Cardiac fibroblast (primary cell): ENCODE measurements around the gene MRPL52.

Experiments
- DNase-seq, 2 donors: peaks; one replicate each; pipeline versions ENCODE4 v3.0.0 to v3.0.0-alpha.2; 2010; ENCODE audit warnings: low read depth in 2 of 2
- H3K4me3 ChIP-seq, 2 donors: replicated peaks in 1 of 2; 1 replicate in 1 of 2; 2 replicates in 1 of 2; pipeline ENCODE4 v1.5.1; 2011; ENCODE audit warnings: low read depth in 2 of 2, low read length in 2 of 2, mild to moderate bottlenecking in 2 of 2, moderate library complexity in 1 of 2
- CTCF ChIP-seq: IDR thresholded peaks from one replicate; pipeline ENCODE4 v1.5.1; 2011; ENCODE audit warnings: low read depth, mild to moderate bottlenecking, low read length, inconsistent platforms

Gene MRPL52

GRCh38 chr14:22872033-22872832 lies 42.5 kb downstream of the MRPL52 start:
- DNase-seq, result peak; percentile 86 to 87
- peak; percentile 97 for TF ChIP-seq CTCF
- H3K4me3 ChIP-seq, result peak overlapping the region; percentile 63 to 87

- DNase-seq, result peak in 1 of 2 donors; percentile 39
- peak overlapping the region; percentile 63 to 87 for H3K4me3 ChIP-seq
- TF ChIP-seq CTCF, result no peak
Observed at GRCh38 chr14:22872833-22873520, 43.3 kb downstream of the MRPL52 start.

GRCh38 chr14:22875003-22875747 lies 45.5 kb downstream of the MRPL52 start:
- TF ChIP-seq CTCF, result no peak
- H3K4me3 ChIP-seq, result no peak overlapping the region
- no peak for DNase-seq

GRCh38 chr14:22875748-22876319 lies 46.1 kb downstream of the MRPL52 start:
- DNase-seq, result no peak
- no peak overlapping the region for H3K4me3 ChIP-seq
- no peak for TF ChIP-seq CTCF

- DNase-seq, result no peak
- no peak overlapping the region for H3K4me3 ChIP-seq
- no peak for TF ChIP-seq CTCF
Observed at GRCh38 chr14:22877000-22877501, 47.4 kb downstream of the MRPL52 start.
